HG02763 (cell line): ENCODE results near the gene NPEPL1.

Experiments
- ATAC-seq: cut with Tn5 transposase; IDR thresholded peaks from one replicate; pipeline ENCODE4 v1.9.1; 2021; ENCODE audit warnings: mild to moderate bottlenecking, moderate library complexity; ENCODE audit not compliant: unreplicated experiment

Gene NPEPL1

GRCh38 chr20:58682656-58683531 lies 9.7 kb upstream of the NPEPL1 start:
- no peak for ATAC-seq

- no peak for ATAC-seq
Observed at GRCh38 chr20:58684291-58684690, 8.3 kb upstream of the NPEPL1 start.

GRCh38 chr20:58685988-58686387 lies 6.6 kb upstream of the NPEPL1 start:
- ATAC-seq: no peak

GRCh38 chr20:58688414-58688813 lies 4.2 kb upstream of the NPEPL1 start:
- no peak for ATAC-seq

GRCh38 chr20:58688840-58689239 lies 3.8 kb upstream of the NPEPL1 start:
- ATAC-seq: no peak

- no peak for ATAC-seq
Observed at GRCh38 chr20:58690396-58691135, 2.0 kb upstream of the NPEPL1 start.

GRCh38 chr20:58691773-58692578 lies 624 bp upstream of the NPEPL1 start:
- no peak for ATAC-seq

GRCh38 chr20:58693226-58694006 lies 816 bp downstream of the NPEPL1 start:
- ATAC-seq: peak; percentile 24

- ATAC-seq: no peak
Observed at GRCh38 chr20:58694241-58695083, 1.9 kb downstream of the NPEPL1 start.

GRCh38 chr20:58695084-58695722 lies 2.6 kb downstream of the NPEPL1 start:
- no peak for ATAC-seq

- ATAC-seq: no peak
Observed at GRCh38 chr20:58695895-58696375, 3.3 kb downstream of the NPEPL1 start.

GRCh38 chr20:58696411-58696961 lies 3.9 kb downstream of the NPEPL1 start:
- no peak for ATAC-seq

- ATAC-seq: no peak
Observed at GRCh38 chr20:58697201-58697866, 4.7 kb downstream of the NPEPL1 start.

- ATAC-seq: no peak
Observed at GRCh38 chr20:58697867-58698703, 5.5 kb downstream of the NPEPL1 start.

GRCh38 chr20:58698741-58699622 lies 6.4 kb downstream of the NPEPL1 start:
- no peak for ATAC-seq

- ATAC-seq: no peak
Observed at GRCh38 chr20:58699623-58700107, 7.1 kb downstream of the NPEPL1 start.
